Left ventricle myocardium inferior (tissue), 1 donor: Measurements from ENCODE around the gene COL28A1. TPM values are rescaled to one million over a fixed set of nuclear protein-coding genes. Genes with fewer than 3 reads are reported as not detected.

Experiments
- DNase-seq: peaks from one replicate; pipeline ENCODE4 v3.0.0-alpha.2; 2020
- H3K27ac ChIP-seq: fragments of 200-600 bp; replicated peaks from 2 replicates; pipeline ENCODE4 v1.8.0; 2021
- H3K27me3 ChIP-seq: fragments of 200-600 bp; 2 replicates; pipeline ENCODE4 v1.8.0; 2021; ENCODE audit warnings: low read depth
- H3K36me3 ChIP-seq: fragments of 200-600 bp; 2 replicates; pipeline ENCODE4 v1.8.0; 2021
- H3K4me1 ChIP-seq: fragments of 200-600 bp; 2 replicates; pipeline ENCODE4 v1.8.0; 2021
- H3K4me3 ChIP-seq: fragments of 200-600 bp; 2 replicates; pipeline ENCODE4 v1.8.0; 2021; ENCODE audit warnings: mild to moderate bottlenecking, moderate library complexity
- H3K9me3 ChIP-seq: fragments of 200-600 bp; replicated peaks from 2 replicates; pipeline ENCODE4 v1.8.0; 2021
- intact Hi-C: fragments of 100-400 bp; cut with micrococcal nuclease; formaldehyde crosslinking; loops from one replicate; pipeline ENCODE4 v1.11.0; 2022
- total RNA-seq: library from RNA; stranded (reverse); fragmentation: NEBNext Ultra II Directional; extraction: Animal tissue kit (Norgen Biotek cat#: 25700); gene quantifications from one replicate; pipeline ENCODE4 v1.2.1, GENCODE V29; 2021
- TF ChIP-seq, protein P1 (sequence below): fragments of 200-600 bp; IDR thresholded peaks from 2 replicates; pipeline ENCODE4 v1.8.0; 2021; ENCODE audit warnings: antibody characterized with exemption, mild to moderate bottlenecking, borderline replicate concordance
- donor health status: DM: no; HTN: yes; CAD: no; lungs with severe emphysema.

COL28A1 gene
- total RNA-seq, 1 donor from 2014 or later: 1.9 TPM

GRCh38 chr7:7352845-7353244 is 182.8 kb downstream of the COL28A1 start:
- Histone ChIP-seq H3K4me3 (no peak overlapping the region), H3K9me3 (no peaks in the 10 kb centered on the region), H3K27ac (no peak overlapping the region), H3K36me3 (no peaks in the 10 kb centered on the region), H3K4me1 (no peaks in the 10 kb centered on the region), H3K27me3 (no peaks in the 10 kb centered on the region)
- TF ChIP-seq, protein P1, sequence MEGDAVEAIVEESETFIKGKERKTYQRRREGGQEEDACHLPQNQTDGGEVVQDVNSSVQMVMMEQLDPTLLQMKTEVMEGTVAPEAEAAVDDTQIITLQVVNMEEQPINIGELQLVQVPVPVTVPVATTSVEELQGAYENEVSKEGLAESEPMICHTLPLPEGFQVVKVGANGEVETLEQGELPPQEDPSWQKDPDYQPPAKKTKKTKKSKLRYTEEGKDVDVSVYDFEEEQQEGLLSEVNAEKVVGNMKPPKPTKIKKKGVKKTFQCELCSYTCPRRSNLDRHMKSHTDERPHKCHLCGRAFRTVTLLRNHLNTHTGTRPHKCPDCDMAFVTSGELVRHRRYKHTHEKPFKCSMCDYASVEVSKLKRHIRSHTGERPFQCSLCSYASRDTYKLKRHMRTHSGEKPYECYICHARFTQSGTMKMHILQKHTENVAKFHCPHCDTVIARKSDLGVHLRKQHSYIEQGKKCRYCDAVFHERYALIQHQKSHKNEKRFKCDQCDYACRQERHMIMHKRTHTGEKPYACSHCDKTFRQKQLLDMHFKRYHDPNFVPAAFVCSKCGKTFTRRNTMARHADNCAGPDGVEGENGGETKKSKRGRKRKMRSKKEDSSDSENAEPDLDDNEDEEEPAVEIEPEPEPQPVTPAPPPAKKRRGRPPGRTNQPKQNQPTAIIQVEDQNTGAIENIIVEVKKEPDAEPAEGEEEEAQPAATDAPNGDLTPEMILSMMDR: no peak
- no peak for DNase-seq
- intact Hi-C loops: no loop called here

GRCh38 chr7:7351832-7352231 is 183.8 kb downstream of the COL28A1 start:
- no peak for DNase-seq
- H3K27me3 ChIP-seq: no peaks in the 10 kb centered on the region
- no peak overlapping the region for H3K27ac ChIP-seq
- intact Hi-C loops: no loop called here
- TF ChIP-seq, protein P1: no peak
- H3K36me3 ChIP-seq: no peaks in the 10 kb centered on the region
- H3K4me3 ChIP-seq: no peak overlapping the region
- no peaks in the 10 kb centered on the region for H3K9me3 ChIP-seq
- H3K4me1 ChIP-seq: no peaks in the 10 kb centered on the region

GRCh38 chr7:7351156-7351555 is 184.5 kb downstream of the COL28A1 start:
- H3K9me3 ChIP-seq: no peaks in the 10 kb centered on the region
- no peak overlapping the region for H3K4me3 ChIP-seq
- TF ChIP-seq, protein P1: no peak
- no peaks in the 10 kb centered on the region for H3K27me3 ChIP-seq
- no peak for DNase-seq
- intact Hi-C loops: no loop called here
- H3K36me3 ChIP-seq: no peaks in the 10 kb centered on the region
- H3K4me1 ChIP-seq: no peaks in the 10 kb centered on the region
- no peak overlapping the region for H3K27ac ChIP-seq

GRCh38 chr7:7349156-7349555 is 186.5 kb downstream of the COL28A1 start:
- no peak overlapping the region for H3K4me3 ChIP-seq
- intact Hi-C loops: no loop called here
- no peak for DNase-seq
- peaks cover 6% of the 10 kb centered on the region for H3K27me3 ChIP-seq
- TF ChIP-seq, protein P1: no peak
- no peak overlapping the region for H3K27ac ChIP-seq
- no peaks in the 10 kb centered on the region for H3K9me3 ChIP-seq
- no peaks in the 10 kb centered on the region for H3K36me3 ChIP-seq
- H3K4me1 ChIP-seq: no peaks in the 10 kb centered on the region

DNA sequence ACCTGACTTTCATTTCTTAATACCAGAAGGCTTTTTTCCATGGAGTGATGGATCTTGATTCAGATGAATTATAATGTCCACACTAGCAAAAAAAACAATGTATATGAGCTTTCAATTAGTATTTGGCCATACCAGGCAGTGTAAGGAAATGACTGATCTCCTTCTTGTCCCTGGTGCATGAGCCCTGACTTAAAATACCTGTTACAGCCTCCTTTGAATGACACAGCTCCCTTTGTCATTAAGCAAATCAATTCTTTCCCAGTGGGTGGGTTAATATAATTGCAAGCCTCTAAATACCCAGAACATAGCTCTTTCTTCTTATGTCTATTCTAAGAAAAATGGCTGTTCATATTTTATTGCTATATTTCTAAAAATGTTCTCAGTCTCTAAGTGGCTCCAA is 188.6 kb downstream of the COL28A1 start:
- Histone ChIP-seq H3K4me3 (no peak overlapping the region), H3K4me1 (no peaks in the 10 kb centered on the region), H3K27me3 (peaks cover 9% of the 10 kb centered on the region), H3K36me3 (no peaks in the 10 kb centered on the region), H3K9me3 (no peaks in the 10 kb centered on the region), H3K27ac (no peak overlapping the region)
- no peak for DNase-seq
- TF ChIP-seq, protein P1: no peak
- intact Hi-C loops: no loop called here

- no peak for DNase-seq
- TF ChIP-seq, protein P1: no peak
- Histone ChIP-seq H3K27me3 (peaks cover 9% of the 10 kb centered on the region), H3K27ac (no peak overlapping the region), H3K4me1 (no peaks in the 10 kb centered on the region), H3K36me3 (no peaks in the 10 kb centered on the region), H3K4me3 (no peak overlapping the region), H3K9me3 (no peaks in the 10 kb centered on the region)
- intact Hi-C loops: no loop called here
Observed at GRCh38 chr7:7344583-7344982, 191.1 kb downstream of the COL28A1 start.
